ENCODE measurements around the gene KAZN.
A peak's percentile ranks its signal among the peaks of the same experiment; 100 is the strongest.

The KAZN gene

DNA sequence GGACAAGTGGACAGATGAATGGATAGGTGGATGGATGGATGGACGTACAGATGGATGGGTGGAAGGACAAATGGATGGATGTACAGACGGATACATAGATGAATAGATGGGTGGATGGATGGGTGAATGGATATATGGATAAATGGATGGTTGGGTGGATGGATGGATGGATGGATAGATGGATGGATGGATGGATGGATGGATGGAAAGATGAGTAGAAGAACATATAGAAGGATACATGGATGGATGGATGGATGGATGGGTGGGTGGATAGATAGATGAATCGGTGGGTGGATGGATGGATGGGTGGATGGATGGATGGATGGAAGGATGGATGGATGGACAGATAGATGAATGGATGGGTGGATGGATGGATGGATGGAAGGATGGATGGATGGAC, 274.3 kb downstream of the KAZN start:
- DNase-seq, result no peak

- no peak for DNase-seq
Measured at GRCh38 chr1:14873677-14874076, 275.2 kb downstream of the KAZN start.

GRCh38 chr1:14875524-14876509, 277.3 kb downstream of the KAZN start:
- no peak for DNase-seq

DNA sequence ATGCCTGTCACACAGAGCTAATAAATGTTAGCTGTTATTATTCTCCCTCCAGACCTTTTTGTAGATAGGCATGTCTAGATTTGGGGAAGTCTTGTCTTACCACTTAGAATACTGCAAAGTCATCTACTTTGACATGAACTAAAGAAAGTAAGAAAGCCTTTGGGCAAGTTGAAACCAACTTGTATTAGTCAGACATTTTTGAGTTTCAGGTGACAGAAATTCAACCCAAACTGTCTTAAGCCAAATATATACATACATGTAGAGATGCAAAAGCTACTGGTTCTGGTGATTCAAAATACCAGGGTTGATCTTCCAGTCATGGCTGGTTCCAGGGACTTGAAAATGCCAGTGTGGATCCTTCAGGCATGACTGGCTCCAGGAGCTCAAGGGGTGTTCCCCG, 278.3 kb downstream of the KAZN start:
- no peak for DNase-seq

DNA sequence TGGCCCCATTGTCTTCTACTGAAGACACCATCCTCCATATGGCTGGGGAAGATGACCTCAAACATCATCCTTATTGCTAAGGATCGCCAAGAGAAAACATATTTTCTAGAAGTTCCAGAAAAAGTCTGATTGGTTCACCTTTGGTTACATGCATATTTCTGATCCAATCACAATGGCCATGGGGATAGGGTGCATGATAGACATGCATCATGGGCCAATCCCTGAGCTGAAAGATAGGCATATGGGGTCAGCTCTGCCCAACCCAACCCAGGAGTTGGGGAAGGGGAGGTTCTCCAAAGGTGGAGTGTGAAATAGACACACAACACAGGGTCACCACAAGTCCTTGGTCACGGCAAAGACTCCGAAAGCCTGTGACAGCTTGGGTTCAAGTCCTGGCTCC, 278.7 kb downstream of the KAZN start:
- no peak for DNase-seq

DNA sequence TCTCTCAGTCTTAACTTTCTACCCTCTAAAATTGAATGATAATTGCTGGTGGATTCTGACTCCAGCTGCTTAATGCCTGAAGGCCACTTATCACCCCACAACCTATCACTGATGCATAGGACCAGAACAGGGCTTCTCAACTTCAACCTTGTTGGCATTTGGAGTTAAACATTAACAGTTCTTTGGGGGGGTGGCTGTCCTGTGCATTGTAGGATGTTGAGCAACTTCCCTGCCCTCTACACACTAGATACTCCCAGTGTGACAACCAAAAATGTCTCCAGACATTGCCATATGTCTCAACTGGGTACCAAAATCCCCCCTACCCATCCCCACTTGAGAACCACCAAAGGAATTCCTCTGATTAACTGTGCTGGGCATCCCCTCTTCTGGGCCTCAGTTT, 279.6 kb downstream of the KAZN start:
- DNase-seq, result no peak

GRCh38 chr1:14878951-14879350, 280.5 kb downstream of the KAZN start:
- no peak for DNase-seq

DNA sequence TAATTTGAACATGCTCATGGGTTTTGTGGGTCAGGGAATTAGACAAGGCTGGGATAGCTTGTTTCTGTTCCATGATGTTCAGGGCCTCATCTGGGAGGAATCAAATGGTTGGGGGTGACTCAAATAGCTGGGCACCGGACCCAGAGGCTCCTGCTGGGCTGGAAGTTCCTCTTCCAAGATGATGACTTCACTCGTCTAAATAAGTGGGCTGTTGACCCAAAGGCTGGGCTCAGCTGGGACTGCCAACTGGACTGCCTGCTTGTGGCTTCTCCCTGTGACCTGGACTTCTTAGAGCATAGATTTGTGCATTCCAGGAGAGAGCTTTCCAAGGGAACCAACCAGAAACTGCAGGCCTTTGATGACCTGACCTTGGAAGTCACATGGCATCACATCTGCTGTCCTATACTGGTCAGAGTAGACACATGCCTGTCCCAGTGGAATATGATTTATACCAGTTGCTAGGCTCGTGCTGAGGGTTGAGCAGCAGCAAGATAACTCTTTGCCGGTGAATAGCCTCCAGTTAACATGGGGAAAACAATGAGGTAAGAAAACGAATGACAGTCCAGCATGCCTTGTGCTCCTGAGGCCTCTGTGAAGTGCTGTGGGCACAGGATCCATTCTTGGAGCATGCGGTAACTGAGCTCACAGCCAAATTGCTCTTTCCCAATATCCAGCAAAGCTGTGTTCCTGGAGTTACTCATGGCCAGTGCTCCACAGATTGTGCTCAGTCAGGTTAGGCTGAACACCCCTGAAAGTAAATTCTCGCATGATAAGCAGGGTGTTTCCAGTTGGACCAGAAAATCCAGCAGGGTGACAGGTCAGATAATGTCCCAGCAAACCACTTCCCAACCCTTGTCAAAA, 282.2 kb downstream of the KAZN start:
- no peak for DNase-seq

- DNase-seq, result no peak
Measured at GRCh38 chr1:14881775-14882672, 283.5 kb downstream of the KAZN start.

- DNase-seq, result no peak
Measured at GRCh38 chr1:14884614-14885175, 286.2 kb downstream of the KAZN start.

GRCh38 chr1:14887044-14887566, 288.6 kb downstream of the KAZN start:
- peak; percentile 66 for DNase-seq

GRCh38 chr1:14887764-14888350, 289.4 kb downstream of the KAZN start:
- peak; percentile 87 for DNase-seq

DNA sequence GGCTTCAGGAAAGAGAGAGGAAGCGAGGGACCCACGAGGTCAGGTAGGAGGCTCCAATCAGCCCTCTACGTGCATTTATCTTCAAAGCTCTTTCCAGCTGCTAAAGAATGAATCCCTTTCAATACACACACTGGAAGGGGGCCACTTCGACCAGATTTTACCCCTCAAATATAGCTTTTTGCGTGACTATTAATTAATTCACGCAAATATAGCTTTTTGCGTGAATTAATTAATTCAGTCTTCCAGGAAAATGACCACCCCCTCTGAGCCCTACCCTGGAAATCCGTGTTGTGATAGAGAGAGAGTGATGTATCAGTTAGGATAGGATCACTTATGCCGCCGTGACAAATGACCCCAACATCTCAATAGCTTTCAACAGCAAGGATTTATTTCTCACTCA, 289.9 kb downstream of the KAZN start:
- no peak for DNase-seq

GRCh38 chr1:14889825-14890440, 291.4 kb downstream of the KAZN start:
- DNase-seq, result no peak

DNA sequence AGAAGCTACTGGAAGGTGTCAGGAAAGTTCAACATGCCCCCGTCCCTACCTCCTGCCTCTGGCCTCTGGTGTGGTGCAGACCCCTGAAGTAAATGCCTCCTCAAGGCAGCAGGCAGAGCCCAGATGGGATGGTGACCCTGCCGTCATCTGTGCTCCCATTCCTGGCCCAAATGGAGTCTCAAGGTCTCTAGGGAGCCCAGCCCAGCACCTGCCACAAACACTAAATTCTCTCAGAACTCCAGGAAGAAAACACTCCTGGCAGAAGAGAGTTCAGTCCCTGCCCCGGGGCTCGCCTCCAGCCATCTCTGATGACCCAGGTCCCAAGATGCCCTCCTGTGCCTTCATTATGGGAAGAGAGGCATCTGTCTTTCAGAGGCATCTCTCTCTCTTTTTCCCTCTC, 293.5 kb downstream of the KAZN start:
- DNase-seq, result peak; percentile 48

GRCh38 chr1:14894811-14895560, 296.5 kb downstream of the KAZN start:
- DNase-seq, result peak; percentile 75

GRCh38 chr1:14895727-14896126, 297.2 kb downstream of the KAZN start:
- DNase-seq, result no peak

GRCh38 chr1:14896381-14897079, 298.0 kb downstream of the KAZN start:
- no peak for DNase-seq

- DNase-seq, result no peak
Measured at GRCh38 chr1:14897080-14897449, 298.6 kb downstream of the KAZN start.

DNA sequence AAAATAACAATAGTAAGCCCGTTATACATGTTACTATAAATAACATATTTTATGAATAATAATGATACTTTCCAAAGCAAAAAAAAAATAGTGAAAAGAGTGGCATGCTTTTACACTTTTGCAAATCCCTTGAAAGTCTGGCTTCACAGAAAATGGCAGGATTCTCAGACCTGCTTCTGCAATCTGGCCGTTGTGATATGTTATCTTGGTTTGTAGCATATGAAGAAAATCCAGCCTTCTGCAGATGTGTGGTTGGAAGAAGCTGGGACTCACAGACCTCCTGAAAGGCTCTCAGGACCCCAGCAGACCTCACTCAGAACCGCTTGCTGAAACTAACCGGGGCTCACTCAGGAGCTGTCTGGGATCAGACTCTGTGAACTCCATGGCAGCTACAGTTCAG, 299.1 kb downstream of the KAZN start:
- no peak for DNase-seq

Measured in eye (tissue), 1 donor.